Neuronal stem cell (in vitro differentiated cells): ENCODE measurements around the gene MED13L.

ENCODE experiments used
- DNase-seq: peaks from one replicate; pipeline ENCODE4 v3.0.0-alpha.2; 2013; ENCODE audit warnings: low spot score
- H2AFZ ChIP-seq: one replicate; pipeline ENCODE4 v1.6.1; 2013; ENCODE audit warnings: mild to moderate bottlenecking, low read length, inconsistent platforms
- H2AK5ac ChIP-seq: 2 replicates; pipeline ENCODE4 v1.6.1; 2013; ENCODE audit warnings: low read depth, mild to moderate bottlenecking, inconsistent platforms, low read length, moderate library complexity, mixed read lengths
- H2BK120ac ChIP-seq: 2 replicates; pipeline ENCODE4 v1.6.1; 2013; ENCODE audit warnings: low read depth, mild to moderate bottlenecking, inconsistent platforms, low read length, moderate library complexity, mixed read lengths
- H2BK12ac ChIP-seq: one replicate; pipeline ENCODE4 v1.6.1; 2013; ENCODE audit warnings: low read length, inconsistent platforms
- H2BK15ac ChIP-seq: 2 replicates; pipeline ENCODE4 v1.6.1; 2013; ENCODE audit warnings: mild to moderate bottlenecking, low read length, inconsistent platforms, mixed read lengths
- H2BK5ac ChIP-seq: one replicate; pipeline ENCODE4 v1.6.1; 2013; ENCODE audit warnings: inconsistent platforms, mild to moderate bottlenecking, low read length, moderate library complexity
- H3K14ac ChIP-seq: one replicate; pipeline ENCODE4 v1.6.1; 2013; ENCODE audit warnings: low read length, inconsistent platforms
- H3K18ac ChIP-seq: 2 replicates; pipeline ENCODE4 v1.6.1; 2013; ENCODE audit warnings: low read length, inconsistent platforms
- H3K23ac ChIP-seq: 2 replicates; pipeline ENCODE4 v1.6.1; 2013; ENCODE audit warnings: low read depth, mild to moderate bottlenecking, mixed read lengths, low read length, inconsistent platforms; ENCODE audit not compliant: poor library complexity
- H3K27ac ChIP-seq: replicated peaks from 3 replicates; pipeline ENCODE4 v1.5.1; 2013; ENCODE audit warnings: low read length, inconsistent platforms
- H3K27me3 ChIP-seq, 3 experiments: 2 replicates each; pipeline ENCODE4 v1.6.1; 2013; ENCODE audit warnings: low read length in 3 of 3, mild to moderate bottlenecking in 2 of 3, inconsistent platforms in 1 of 3, low read depth in 1 of 3, mixed read lengths in 1 of 3, moderate library complexity in 1 of 3; ENCODE audit not compliant: control insufficient read depth in 3 of 3, insufficient read depth in 3 of 3
- H3K36me3 ChIP-seq, 2 donors: replicated peaks in 1 of 2; 2 replicates each; pipeline ENCODE4 v1.6.1; 2013; ENCODE audit warnings: low read length in 2 of 2; ENCODE audit not compliant: control insufficient read depth in 2 of 2, insufficient read depth in 2 of 2
- H3K4ac ChIP-seq: 2 replicates; pipeline ENCODE4 v1.6.1; 2013; ENCODE audit warnings: inconsistent platforms, mild to moderate bottlenecking, low read length, moderate library complexity
- H3K4me1 ChIP-seq, 2 donors: 1 replicate in 1 of 2; 2 replicates in 1 of 2; pipeline ENCODE4 v1.6.1; 2013; ENCODE audit warnings: low read length in 2 of 2, low read depth in 1 of 2; ENCODE audit not compliant: control insufficient read depth in 2 of 2, insufficient read depth in 1 of 2
- H3K4me2 ChIP-seq: one replicate; pipeline ENCODE4 v1.6.1; 2013; ENCODE audit warnings: mild to moderate bottlenecking, low read length, inconsistent platforms; ENCODE audit not compliant: insufficient read depth, poor library complexity, severe bottlenecking
- H3K4me3 ChIP-seq, 2 donors: 2 replicates each; pipeline ENCODE4 v1.5.1; 2013; ENCODE audit warnings: low read length in 2 of 2, mild to moderate bottlenecking in 2 of 2, inconsistent platforms in 1 of 2, moderate library complexity in 1 of 2
- H3K79me1 ChIP-seq: one replicate; pipeline ENCODE4 v1.6.1; 2013; ENCODE audit warnings: low read depth, mild to moderate bottlenecking, inconsistent platforms, low read length, moderate library complexity
- H3K9ac ChIP-seq: one replicate; pipeline ENCODE4 v1.6.1; 2013; ENCODE audit warnings: mild to moderate bottlenecking, low read depth, low read length, inconsistent platforms; ENCODE audit not compliant: poor library complexity
- H3K9me3 ChIP-seq, 2 donors: replicated peaks in 1 of 2; 2 replicates each; pipeline versions ENCODE3 to v1.6.1; 2013; ENCODE audit warnings: low read length in 2 of 2, mild to moderate bottlenecking in 2 of 2, inconsistent platforms in 1 of 2, low read depth in 1 of 2, mixed read lengths in 1 of 2, moderate library complexity in 1 of 2; ENCODE audit not compliant: control insufficient read depth in 2 of 2, insufficient read depth in 1 of 2
- H4K8ac ChIP-seq: one replicate; pipeline ENCODE4 v1.6.1; 2013; ENCODE audit warnings: low read depth, mild to moderate bottlenecking, inconsistent platforms, low read length, moderate library complexity
- H4K91ac ChIP-seq: one replicate; pipeline ENCODE4 v1.6.1; 2013; ENCODE audit warnings: low read length, low read depth, mild to moderate bottlenecking, inconsistent platforms; ENCODE audit not compliant: poor library complexity
- WGBS, 2 donors: extraction: QIAGEN DNeasy Blood & Tissue Kit; methylation state at CpG; one replicate each; pipeline ENCODE4 v1.1.7; 2013; ENCODE audit warnings: missing lambda C conversion rate in 2 of 2, mixed read lengths in 1 of 2; ENCODE audit not compliant: insufficient read length in 2 of 2, insufficient replicate concordance in 1 of 2; ENCODE audit errors: extremely low coverage in 2 of 2; 5-methylcytosine and 5-hydroxymethylcytosine counted together

MED13L gene

DNA sequence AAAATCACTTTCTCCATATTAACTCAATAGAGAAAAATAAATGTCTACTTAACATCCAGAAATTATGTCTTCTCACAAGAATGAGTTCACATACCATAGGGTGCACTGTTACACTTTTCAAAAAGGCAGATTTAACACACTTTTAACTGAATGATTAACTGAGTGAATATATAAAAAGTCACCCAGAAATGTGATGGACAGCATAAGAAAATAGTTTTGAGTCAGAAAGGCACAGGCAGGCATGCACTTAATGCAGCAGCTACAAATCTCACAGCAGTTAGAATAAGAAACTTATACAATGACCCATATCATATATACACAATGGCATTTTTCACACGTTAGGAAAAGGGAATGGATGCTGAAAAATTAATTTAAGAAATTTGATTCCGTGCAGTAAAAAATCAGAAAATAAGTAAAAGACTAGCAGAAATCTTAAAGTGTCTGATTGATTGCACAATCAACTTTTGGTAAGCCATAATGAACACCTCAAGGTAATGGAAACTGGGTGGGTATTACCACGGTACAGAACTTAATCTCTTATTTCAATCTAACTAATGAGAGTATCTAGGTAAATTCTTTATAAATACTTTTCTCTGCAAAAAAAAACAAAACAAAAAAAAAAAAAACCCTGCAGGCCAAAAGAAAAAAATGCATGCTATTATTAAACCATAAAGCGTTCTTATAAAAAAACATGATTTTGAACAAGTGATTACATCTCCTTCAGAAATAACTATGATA is 3.5 kb downstream of the MED13L start:
- no CpG with 5 or more reads among the region's 4 CpGs for WGBS, 2 donors
- Histone ChIP-seq H3K23ac (no peak overlapping the region), H3K4ac (no peak overlapping the region)

DNA sequence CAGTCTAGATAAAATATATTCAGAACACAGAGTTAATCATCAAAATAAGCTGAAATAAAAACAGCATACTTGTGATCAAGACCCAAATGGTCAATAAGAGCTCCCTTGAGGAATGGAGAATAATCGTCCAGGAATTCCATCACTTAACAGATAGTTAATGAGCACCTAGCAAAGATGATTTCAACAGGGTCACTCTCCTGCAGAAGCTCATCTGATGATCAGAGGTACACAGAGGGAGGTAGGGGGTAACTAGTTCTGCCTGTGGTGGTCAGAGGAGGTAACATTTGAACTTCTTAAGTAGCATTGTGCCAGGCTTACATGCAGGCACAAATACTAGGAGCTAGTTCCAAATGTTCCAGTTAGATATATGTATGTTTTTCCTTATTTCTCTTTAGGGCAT is 9.5 kb downstream of the MED13L start:
- no peak for DNase-seq
- Histone ChIP-seq H3K36me3 (no peaks in the 10 kb centered on the region), H3K27ac (no peak overlapping the region), H4K8ac (no peak overlapping the region), H3K4me2 (no peak overlapping the region), H2BK120ac (no peak overlapping the region), H2BK5ac (no peak overlapping the region), H2BK15ac (no peak overlapping the region), H3K23ac (no peak overlapping the region), H3K27me3 (no peaks in the 10 kb centered on the region), H3K9ac (no peak overlapping the region), H3K14ac (no peak overlapping the region), H3K9me3 (no peaks in the 10 kb centered on the region), H2AFZ (no peak overlapping the region), H3K79me1 (peaks cover 1% of the 10 kb centered on the region), H3K4me1 (peaks cover 3 to 15% of the 10 kb centered on the region in 2 donors), H3K4ac (no peak overlapping the region), H2BK12ac (no peak overlapping the region), H2AK5ac (no peak overlapping the region), H3K18ac (no peak overlapping the region), H4K91ac (no peak overlapping the region), H3K4me3 (no peak overlapping the region)
- WGBS, 2 donors, result no CpG with 5 or more reads among the region's 1 CpG

More for the DNA sequence above, 3.5 kb downstream of the MED13L start:
- no peaks in the 10 kb centered on the region for H3K36me3 ChIP-seq
- H3K4me1 ChIP-seq, result peaks cover 5 to 8% of the 10 kb centered on the region in 2 donors
- DNase-seq, result no peak
- H3K18ac ChIP-seq, result no peak overlapping the region
- no peak overlapping the region for H2AFZ ChIP-seq
- no peak overlapping the region for H3K14ac ChIP-seq
- H2BK5ac ChIP-seq, result no peak overlapping the region
- H4K91ac ChIP-seq, result no peak overlapping the region
- H3K79me1 ChIP-seq, result no peaks in the 10 kb centered on the region
- no peak overlapping the region for H4K8ac ChIP-seq
- no peak overlapping the region for H2BK120ac ChIP-seq
- no peaks in the 10 kb centered on the region for H3K27me3 ChIP-seq
- no peak overlapping the region for H3K27ac ChIP-seq
- H3K4me3 ChIP-seq, result no peak overlapping the region
- no peak overlapping the region for H3K4me2 ChIP-seq
- H2BK15ac ChIP-seq, result no peak overlapping the region
- H3K9ac ChIP-seq, result no peak overlapping the region
- no peaks in the 10 kb centered on the region for H3K9me3 ChIP-seq
- no peak overlapping the region for H2AK5ac ChIP-seq
- H2BK12ac ChIP-seq, result no peak overlapping the region

DNA sequence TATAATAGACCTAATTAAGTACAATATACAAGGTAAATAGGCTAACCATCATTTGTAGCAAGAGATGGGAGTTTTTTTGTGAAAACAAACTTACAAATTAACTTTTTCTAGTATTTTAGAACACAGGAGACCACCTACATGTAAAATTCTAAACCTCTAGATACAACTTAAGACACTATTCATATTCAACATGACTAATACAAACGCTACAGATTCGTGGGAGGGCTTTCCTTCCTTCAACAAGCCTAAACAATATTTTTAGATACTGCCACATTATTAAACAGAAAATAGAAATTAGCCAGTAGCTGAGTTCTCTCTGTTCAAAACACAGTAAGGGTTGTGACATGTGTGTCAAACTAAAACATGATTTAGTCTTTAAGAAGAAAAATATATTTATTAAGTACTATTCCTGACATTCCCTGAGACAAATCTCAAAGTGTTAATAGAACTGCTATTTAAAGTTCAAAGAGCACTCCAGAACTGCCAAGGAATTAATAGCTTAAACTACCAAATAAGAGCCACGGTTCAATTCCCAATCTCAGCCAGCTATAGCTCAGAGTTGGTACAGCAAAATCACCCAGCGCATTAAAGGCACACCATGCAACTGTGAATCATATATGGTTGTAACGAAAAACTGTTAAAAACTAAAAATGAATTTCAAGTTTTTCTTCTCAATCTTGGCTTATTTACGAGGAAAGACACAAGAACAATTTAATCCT is 10.7 kb downstream of the MED13L start:
- Histone ChIP-seq H2BK5ac (no peak overlapping the region), H3K9me3 (no peaks in the 10 kb centered on the region), H2AK5ac (no peak overlapping the region), H4K91ac (no peak overlapping the region), H4K8ac (no peak overlapping the region), H3K27me3 (no peaks in the 10 kb centered on the region), H2AFZ (no peak overlapping the region), H3K36me3 (no peaks in the 10 kb centered on the region), H3K79me1 (peaks cover 1% of the 10 kb centered on the region), H3K4me1 (peaks cover 3 to 15% of the 10 kb centered on the region in 2 donors), H2BK120ac (no peak overlapping the region), H3K9ac (no peak overlapping the region), H3K4ac (no peak overlapping the region), H3K27ac (no peak overlapping the region), H2BK12ac (no peak overlapping the region), H3K18ac (no peak overlapping the region), H3K23ac (no peak overlapping the region), H3K4me2 (no peak overlapping the region), H2BK15ac (no peak overlapping the region), H3K4me3 (no peak overlapping the region), H3K14ac (no peak overlapping the region)
- WGBS, 2 donors, result no CpG with 5 or more reads among the region's 6 CpGs
- no peak for DNase-seq

DNA sequence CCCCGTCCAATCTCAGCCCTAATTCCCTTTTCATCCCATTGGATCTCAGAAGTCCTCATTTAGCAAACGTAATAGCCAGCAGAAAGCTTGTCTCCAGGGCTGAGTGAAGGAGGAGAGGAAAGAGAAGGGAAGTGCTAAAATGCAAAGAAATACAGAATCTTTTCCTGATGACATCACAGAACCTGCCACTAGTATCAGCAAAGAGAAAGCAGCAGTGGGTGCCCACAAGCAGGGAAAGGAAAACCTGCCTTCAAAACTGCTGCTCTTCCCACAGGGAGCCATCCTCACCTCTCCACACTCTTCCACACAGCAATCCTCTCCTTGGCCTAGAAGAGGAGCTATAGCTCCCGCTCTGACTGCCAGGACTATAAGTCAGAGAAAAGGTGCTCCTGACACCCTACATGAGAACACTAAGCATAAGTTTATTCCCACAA is 11.3 kb downstream of the MED13L start:
- no peak overlapping the region for H3K4me3 ChIP-seq

More for the DNA sequence above, 11.3 kb downstream of the MED13L start:
- Histone ChIP-seq H2BK120ac (no peak overlapping the region), H3K4me2 (no peak overlapping the region), H3K27me3 (no peaks in the 10 kb centered on the region), H3K27ac (no peak overlapping the region), H3K9me3 (no peaks in the 10 kb centered on the region), H3K4me1 (peaks cover 3 to 16% of the 10 kb centered on the region in 2 donors), H2BK15ac (no peak overlapping the region), H4K8ac (no peak overlapping the region), H2AFZ (no peak overlapping the region), H3K79me1 (peaks cover 2% of the 10 kb centered on the region), H2BK5ac (no peak overlapping the region), H3K23ac (no peak overlapping the region), H3K18ac (no peak overlapping the region), H3K9ac (no peak overlapping the region), H2BK12ac (no peak overlapping the region), H3K4ac (no peak overlapping the region), H2AK5ac (no peak overlapping the region), H4K91ac (no peak overlapping the region), H3K36me3 (no peaks in the 10 kb centered on the region), H3K14ac (no peak overlapping the region)
- WGBS, 2 donors, result no CpG with 5 or more reads among the region's 3 CpGs
- DNase-seq, result no peak
